Neural cell (in vitro differentiated cells): ENCODE data around the gene INMT. TPM values are rescaled to one million over a fixed set of nuclear protein-coding genes. Genes with fewer than 3 reads are reported as not detected.

Experiments
- H2AFZ ChIP-seq: fragments of 200-600, 300-800 bp; sonication (generic), shearing (Covaris generic); 2 replicates; pipeline ENCODE4 v1.6.0; 2014; ENCODE audit warnings: low read depth, mild to moderate bottlenecking, antibody characterized with exemption, low read length, moderate library complexity
- H3F3A ChIP-seq: fragments of 200-600 bp; shearing (Covaris generic); 2 replicates; pipeline ENCODE4 v1.6.1; 2016; ENCODE audit warnings: mild to moderate bottlenecking, moderate library complexity, mixed read lengths, antibody characterized with exemption, low read length; ENCODE audit not compliant: insufficient read depth, poor library complexity, severe bottlenecking
- H3K27ac ChIP-seq: fragments of 200-600, 300-800 bp; sonication (generic), shearing (Covaris generic); 2 replicates; pipeline ENCODE4 v1.5.1; 2014; ENCODE audit warnings: mild to moderate bottlenecking, low read length, moderate library complexity
- H3K27me3 ChIP-seq: fragments of 300-800, 200-600 bp; sonication (generic), shearing (Covaris generic); 2 replicates; pipeline ENCODE4 v1.6.0; 2014; ENCODE audit warnings: mild to moderate bottlenecking, low read depth, low read length, moderate library complexity; ENCODE audit not compliant: insufficient read depth
- H3K36me3 ChIP-seq: fragments of 300-800, 200-600 bp; sonication (generic), shearing (Covaris generic); 2 replicates; pipeline ENCODE4 v1.5.1; 2014; ENCODE audit warnings: mild to moderate bottlenecking, antibody characterized with exemption, low read length, moderate library complexity; ENCODE audit not compliant: insufficient read depth
- H3K4me2 ChIP-seq: fragments of 300-800, 200-600 bp; sonication (generic), shearing (Covaris generic); 2 replicates; pipeline ENCODE4 v1.6.0; 2014; ENCODE audit warnings: mild to moderate bottlenecking, low read length
- H3K4me3 ChIP-seq: fragments of 300-800, 200-600 bp; sonication (generic), shearing (Covaris generic); 2 replicates; pipeline ENCODE4 v1.5.1; 2014; ENCODE audit warnings: mild to moderate bottlenecking, low read length, moderate library complexity
- H3K79me2 ChIP-seq: fragments of 200-600 bp; shearing (Covaris generic); replicated peaks from 2 replicates; pipeline ENCODE4 v1.6.0; 2014; ENCODE audit warnings: mild to moderate bottlenecking, low read length, moderate library complexity; ENCODE audit not compliant: insufficient read depth
- H3K9ac ChIP-seq: fragments of 300-800, 200-600 bp; sonication (generic), shearing (Covaris generic); 2 replicates; pipeline ENCODE4 v1.6.1; 2016; ENCODE audit warnings: mild to moderate bottlenecking, low read length, mixed read lengths
- H3K9me2 ChIP-seq: fragments of 200-600 bp; shearing (Covaris generic); 2 replicates; pipeline ENCODE4 v1.6.1; 2016; ENCODE audit warnings: mild to moderate bottlenecking, low read length, mixed read lengths; ENCODE audit not compliant: insufficient read depth
- H3K9me3 ChIP-seq: fragments of 200-600, 300-800 bp; sonication (generic), shearing (Covaris generic); 2 replicates; pipeline ENCODE4 v1.6.1; 2016; ENCODE audit warnings: mild to moderate bottlenecking, mixed run types, low read length, moderate library complexity, mixed read lengths
- H4K20me1 ChIP-seq: fragments of 200-600 bp; shearing (Covaris generic); 2 replicates; pipeline ENCODE4 v1.6.1; 2016; ENCODE audit warnings: mild to moderate bottlenecking, mixed run types; ENCODE audit not compliant: insufficient read depth
- CTCF ChIP-seq: fragments of 450-650 bp; IDR thresholded peaks from 2 replicates; pipeline ENCODE4 v1.5.1; 2014; ENCODE audit warnings: antibody characterized with exemption, mild to moderate bottlenecking, moderate library complexity; ENCODE audit not compliant: poor library complexity, severe bottlenecking
- EP300 ChIP-seq: fragments of 450-650 bp; conservative IDR thresholded peaks from 2 replicates; pipeline ENCODE4 v1.6.1; 2014; ENCODE audit warnings: antibody characterized with exemption, mild to moderate bottlenecking, moderate library complexity; ENCODE audit not compliant: poor library complexity, severe bottlenecking
- EZH2 ChIP-seq: fragments of 200-600, 300-800 bp; shearing (Covaris generic), sonication (generic); IDR thresholded peaks from 2 replicates; pipeline ENCODE4 v1.6.1; 2014; ENCODE audit warnings: antibody characterized with exemption, low read length, borderline replicate concordance, mild to moderate bottlenecking; ENCODE audit not compliant: insufficient read depth, poor library complexity, severe bottlenecking
- MXI1 ChIP-seq: fragments of 450-650 bp; conservative IDR thresholded peaks from 2 replicates; pipeline ENCODE4 v1.6.1; 2014; ENCODE audit warnings: antibody characterized with exemption, mild to moderate bottlenecking; ENCODE audit not compliant: poor library complexity, severe bottlenecking
- POLR2AphosphoS5 ChIP-seq: IDR thresholded peaks from 2 replicates; pipeline ENCODE4 v1.6.1; 2012
- RAD21 ChIP-seq: fragments of 450-650 bp; conservative IDR thresholded peaks from 2 replicates; pipeline ENCODE4 v1.6.1; 2014; ENCODE audit warnings: antibody characterized with exemption, mild to moderate bottlenecking, moderate library complexity
- SMC3 ChIP-seq: fragments of 450-650 bp; conservative IDR thresholded peaks from 2 replicates; pipeline ENCODE4 v1.6.1; 2014; ENCODE audit warnings: antibody characterized with exemption, mild to moderate bottlenecking, moderate library complexity; ENCODE audit not compliant: poor library complexity
- TAF1 ChIP-seq: IDR thresholded peaks from 2 replicates; pipeline ENCODE4 v1.6.1; 2012; ENCODE audit warnings: low read depth
- polyA plus RNA-seq: library from polyadenylated mRNA; depleted of rRNA; stranded (reverse); fragments of >200 nt; gene quantifications from 2 replicates; pipeline ENCODE4 v1.2.3, GENCODE V29; 2014
- TF ChIP-seq, protein P1 (sequence below): IDR thresholded peaks from 2 replicates; pipeline ENCODE4 v1.6.1; 2012; ENCODE audit warnings: borderline replicate concordance

INMT gene
- polyA plus RNA-seq, 1 donor from 2014 or later: 0.66 TPM

GRCh38 chr7:30790356-30790755 lies 38.4 kb downstream of the INMT start:
- Histone ChIP-seq H3K9me3 (no peaks in the 10 kb centered on the region), H3K4me2 (no peak overlapping the region), H3K4me3 (no peak overlapping the region), H3K79me2 (no peaks in the 10 kb centered on the region), H3K9ac (no peak overlapping the region), H3K27ac (no peak overlapping the region), H3K36me3 (no peaks in the 10 kb centered on the region), H3K27me3 (no peaks in the 10 kb centered on the region), H3K9me2 (no peaks in the 10 kb centered on the region), H2AFZ (no peak overlapping the region), H3F3A (no peaks in the 10 kb centered on the region), H4K20me1 (no peaks in the 10 kb centered on the region)
- no peak for TF ChIP-seq RAD21
- TF ChIP-seq MXI1: no peak
- no peak for TF ChIP-seq POLR2AphosphoS5
- TF ChIP-seq SMC3: no peak
- no peak for TF ChIP-seq EP300
- no peak for TF ChIP-seq EZH2

DNA sequence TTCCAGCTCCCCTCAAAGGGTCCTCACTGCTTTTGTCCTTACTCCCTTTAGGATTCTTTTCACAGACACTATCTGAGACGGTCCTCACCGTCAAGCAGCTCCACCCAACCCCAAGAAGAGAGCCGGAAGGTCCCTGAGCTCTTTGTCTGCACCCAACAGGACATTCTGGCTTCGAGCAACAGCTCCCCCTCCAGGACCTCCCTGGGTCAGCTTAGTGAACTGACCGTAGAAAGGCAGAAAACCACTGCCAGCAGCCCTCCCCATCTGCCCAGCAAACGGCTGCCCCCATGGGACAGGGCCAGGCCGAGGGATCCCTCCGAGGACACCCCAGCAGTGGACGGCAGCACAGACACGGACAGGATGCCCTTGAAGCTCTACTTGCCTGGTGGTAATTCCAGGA lies 39.2 kb downstream of the INMT start:
- H2AFZ ChIP-seq: no peak overlapping the region
- H3K4me3 ChIP-seq: no peak overlapping the region
- H4K20me1 ChIP-seq: no peaks in the 10 kb centered on the region
- H3F3A ChIP-seq: no peaks in the 10 kb centered on the region
- H3K27ac ChIP-seq: no peak overlapping the region
- no peak overlapping the region for H3K9ac ChIP-seq
- H3K9me3 ChIP-seq: no peaks in the 10 kb centered on the region
- no peaks in the 10 kb centered on the region for H3K36me3 ChIP-seq
- no peak overlapping the region for H3K4me2 ChIP-seq
- no peaks in the 10 kb centered on the region for H3K9me2 ChIP-seq
- no peaks in the 10 kb centered on the region for H3K79me2 ChIP-seq
- H3K27me3 ChIP-seq: no peaks in the 10 kb centered on the region
- TF ChIP-seq CTCF (no peak), EP300 (no peak), POLR2AphosphoS5 (no peak), TAF1 (no peak), MXI1 (no peak), SMC3 (no peak)

GRCh38 chr7:30795161-30795948 lies 43.4 kb downstream of the INMT start:
- TF ChIP-seq CTCF: no peak
- no peak for TF ChIP-seq RAD21
- TF ChIP-seq EP300: no peak
- TF ChIP-seq TAF1: no peak
- TF ChIP-seq EZH2: no peak
- no peak for TF ChIP-seq MXI1
- TF ChIP-seq, protein P1, sequence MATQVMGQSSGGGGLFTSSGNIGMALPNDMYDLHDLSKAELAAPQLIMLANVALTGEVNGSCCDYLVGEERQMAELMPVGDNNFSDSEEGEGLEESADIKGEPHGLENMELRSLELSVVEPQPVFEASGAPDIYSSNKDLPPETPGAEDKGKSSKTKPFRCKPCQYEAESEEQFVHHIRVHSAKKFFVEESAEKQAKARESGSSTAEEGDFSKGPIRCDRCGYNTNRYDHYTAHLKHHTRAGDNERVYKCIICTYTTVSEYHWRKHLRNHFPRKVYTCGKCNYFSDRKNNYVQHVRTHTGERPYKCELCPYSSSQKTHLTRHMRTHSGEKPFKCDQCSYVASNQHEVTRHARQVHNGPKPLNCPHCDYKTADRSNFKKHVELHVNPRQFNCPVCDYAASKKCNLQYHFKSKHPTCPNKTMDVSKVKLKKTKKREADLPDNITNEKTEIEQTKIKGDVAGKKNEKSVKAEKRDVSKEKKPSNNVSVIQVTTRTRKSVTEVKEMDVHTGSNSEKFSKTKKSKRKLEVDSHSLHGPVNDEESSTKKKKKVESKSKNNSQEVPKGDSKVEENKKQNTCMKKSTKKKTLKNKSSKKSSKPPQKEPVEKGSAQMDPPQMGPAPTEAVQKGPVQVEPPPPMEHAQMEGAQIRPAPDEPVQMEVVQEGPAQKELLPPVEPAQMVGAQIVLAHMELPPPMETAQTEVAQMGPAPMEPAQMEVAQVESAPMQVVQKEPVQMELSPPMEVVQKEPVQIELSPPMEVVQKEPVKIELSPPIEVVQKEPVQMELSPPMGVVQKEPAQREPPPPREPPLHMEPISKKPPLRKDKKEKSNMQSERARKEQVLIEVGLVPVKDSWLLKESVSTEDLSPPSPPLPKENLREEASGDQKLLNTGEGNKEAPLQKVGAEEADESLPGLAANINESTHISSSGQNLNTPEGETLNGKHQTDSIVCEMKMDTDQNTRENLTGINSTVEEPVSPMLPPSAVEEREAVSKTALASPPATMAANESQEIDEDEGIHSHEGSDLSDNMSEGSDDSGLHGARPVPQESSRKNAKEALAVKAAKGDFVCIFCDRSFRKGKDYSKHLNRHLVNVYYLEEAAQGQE: no peak
- no peak for TF ChIP-seq POLR2AphosphoS5
- TF ChIP-seq SMC3: no peak
- no peaks in the 10 kb centered on the region for H3K9me3 ChIP-seq
- H3K27me3 ChIP-seq: no peaks in the 10 kb centered on the region
- H3F3A ChIP-seq: no peaks in the 10 kb centered on the region
- no peak overlapping the region for H3K9ac ChIP-seq
- H3K79me2 ChIP-seq: no peaks in the 10 kb centered on the region
- no peaks in the 10 kb centered on the region for H3K9me2 ChIP-seq
- no peak overlapping the region for H2AFZ ChIP-seq
- no peak overlapping the region for H3K4me3 ChIP-seq
- no peaks in the 10 kb centered on the region for H4K20me1 ChIP-seq
- no peak overlapping the region for H3K4me2 ChIP-seq
- no peak overlapping the region for H3K27ac ChIP-seq
- no peaks in the 10 kb centered on the region for H3K36me3 ChIP-seq
